IMR-90 (cell line): Measurements from ENCODE around the gene AK1.

Source experiments
- CEBPB ChIP-seq: IDR thresholded peaks from 2 replicates; pipeline ENCODE4 v1.6.1; 2012; ENCODE audit warnings: low read depth, low read length, improper control_type of control experiment
- CTCF ChIP-seq: conservative IDR thresholded peaks from 2 replicates; pipeline ENCODE4 v1.5.1; 2012; ENCODE audit warnings: mild to moderate bottlenecking, low read depth, low read length, improper control_type of control experiment
- FOS ChIP-seq: fragments of 150-350 bp; IDR thresholded peaks from 2 replicates; pipeline ENCODE4 v1.6.1; 2016; ENCODE audit warnings: low read depth, low read length
- MAFK ChIP-seq: IDR thresholded peaks from 2 replicates; pipeline ENCODE4 v1.6.1; 2012; ENCODE audit warnings: low read depth, low read length, improper control_type of control experiment
- POLR2A ChIP-seq: IDR thresholded peaks from 2 replicates; pipeline ENCODE4 v1.6.1; 2012; ENCODE audit warnings: mild to moderate bottlenecking, low read depth, low read length
- RAD21 ChIP-seq: IDR thresholded peaks from 2 replicates; pipeline ENCODE4 v1.6.1; 2012; ENCODE audit warnings: low read length, improper control_type of control experiment

- TF ChIP-seq CTCF (no peak), POLR2A (no peak), CEBPB (no peak), MAFK (no peak), RAD21 (no peak), FOS (no peak)
Observed at GRCh38 chr9:127853312-127854183, 23.9 kb downstream of the AK1 start.
